GM15510 (cell line): Measurements from ENCODE around the gene FTMT.

Source experiments
- POLR2A ChIP-seq: IDR thresholded peaks from 3 replicates; pipeline ENCODE4 v1.6.1; 2011; ENCODE audit warnings: borderline replicate concordance; ENCODE audit not compliant: insufficient read length; ENCODE audit errors: extremely low read depth

Gene FTMT

DNA sequence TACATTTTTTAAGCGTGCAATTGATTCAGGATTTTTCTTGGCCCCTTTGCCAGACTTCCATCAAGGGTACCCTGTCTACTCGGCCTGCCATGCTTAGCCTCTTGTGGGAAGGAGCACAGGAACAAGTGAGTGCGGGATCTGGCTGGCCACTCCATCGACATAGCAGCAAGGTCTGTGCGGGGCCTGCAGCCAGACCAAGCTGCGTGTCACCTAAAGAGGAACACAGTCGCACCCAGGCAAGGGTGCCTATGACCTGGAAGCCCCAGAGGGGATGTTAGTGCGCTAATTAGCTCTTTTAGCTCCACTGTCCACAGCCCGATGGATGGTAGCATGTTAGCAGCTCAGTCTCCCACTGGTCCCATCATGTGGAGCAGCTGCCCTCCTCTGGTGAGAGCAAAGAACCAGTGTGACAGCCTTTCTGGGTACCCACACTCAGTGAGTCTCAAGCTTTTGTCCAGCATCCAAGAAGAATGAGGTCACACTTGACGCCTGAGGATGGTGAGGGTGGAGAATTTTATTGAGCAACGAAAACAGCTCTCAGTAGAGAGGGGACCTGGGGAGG lies 38.7 kb downstream of the FTMT start:
- TF ChIP-seq POLR2A: no peak

DNA sequence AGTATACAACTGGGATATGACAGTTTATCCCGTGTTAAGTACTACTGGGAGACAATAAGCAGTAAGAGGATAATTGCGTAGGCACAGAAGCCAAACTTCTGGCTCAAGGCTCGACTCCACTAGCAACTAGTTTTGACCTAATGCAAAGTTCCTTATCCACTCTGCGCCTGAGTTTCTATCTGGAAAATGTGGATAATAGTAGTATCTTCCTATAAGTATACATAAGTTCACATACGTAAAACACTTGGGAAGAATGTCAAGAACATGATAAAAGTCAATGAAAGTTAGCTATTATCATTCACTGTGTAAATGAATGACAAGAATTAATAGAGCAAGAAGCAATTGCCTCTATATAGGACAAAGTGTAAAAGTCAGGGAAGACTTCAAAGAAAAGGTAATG lies 45.7 kb downstream of the FTMT start:
- TF ChIP-seq POLR2A: no peak

DNA sequence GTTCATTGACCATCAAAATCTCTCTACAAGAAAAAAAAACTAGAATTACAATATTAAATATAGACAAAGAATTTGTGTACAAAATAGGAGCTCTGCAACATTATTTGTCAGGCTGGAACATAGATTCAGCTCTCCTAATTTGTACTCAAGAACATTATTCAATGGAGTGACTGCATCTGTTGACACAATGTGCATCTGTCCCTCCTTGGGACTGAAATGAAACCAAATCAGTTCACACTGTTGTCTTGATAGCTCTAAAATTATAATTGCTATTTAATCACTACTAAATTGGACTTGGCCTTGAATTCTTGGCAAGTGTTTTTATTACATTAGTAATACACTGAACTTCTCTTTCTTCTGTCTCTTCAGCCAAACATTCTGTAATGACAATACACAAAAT lies 47.7 kb downstream of the FTMT start:
- no peak for TF ChIP-seq POLR2A
